ENCODE results near the gene BEND6. TPM values are rescaled to one million over a fixed set of nuclear protein-coding genes. Genes with fewer than 3 reads are reported as not detected.

BEND6 gene, protein sequence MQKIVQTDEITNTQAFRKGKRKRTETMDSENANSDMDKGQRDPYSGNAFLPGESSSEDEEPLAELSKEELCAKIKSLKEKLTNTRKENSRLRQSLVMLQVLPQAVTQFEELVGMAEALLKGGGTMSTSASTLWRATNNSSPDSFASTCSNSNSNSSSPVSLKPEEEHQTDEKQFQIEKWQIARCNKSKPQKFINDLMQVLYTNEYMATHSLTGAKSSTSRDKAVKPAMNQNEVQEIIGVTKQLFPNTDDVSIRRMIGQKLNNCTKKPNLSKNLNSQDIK
- total RNA-seq = under 1 TPM in 1 of 2 donors, not detected in 1; 0.53 TPM
- long read RNA-seq, partial matches to known transcripts = 0 of 2 reads
- long read RNA-seq, other reads (novel, unspliced or antisense) = 1 of 2 reads

- DNase-seq = peak; percentile 30 to 33
- intact Hi-C loops (cut with DNase I, micrococcal nuclease) = loop anchor here in 1 of 2 donors (10.0 kb wide), 1 partner anchor 50 kb away; no protein-coding TSS in a partner anchor
- ATAC-seq = peak; percentile 47
Measured at GRCh38 chr6:56954403-56955170, at the start of gene BEND6. Gene BEND6 (plus strand): TSS chr6:56955107. CDS start chr6:56981811, 26,704 bp downstream.

- ATAC-seq (no peak), DNase-seq (no peak)
- intact Hi-C loops (cut with DNase I, micrococcal nuclease) = loop anchor here (2.0 to 10.0 kb wide), 4 partner anchors 49 to 419 kb away; partner anchors contain the start of gene BEND6 (in 1 of the 2)
Measured at GRCh38 chr6:56905378-56905777, 49.5 kb upstream of the BEND6 start.

DNA sequence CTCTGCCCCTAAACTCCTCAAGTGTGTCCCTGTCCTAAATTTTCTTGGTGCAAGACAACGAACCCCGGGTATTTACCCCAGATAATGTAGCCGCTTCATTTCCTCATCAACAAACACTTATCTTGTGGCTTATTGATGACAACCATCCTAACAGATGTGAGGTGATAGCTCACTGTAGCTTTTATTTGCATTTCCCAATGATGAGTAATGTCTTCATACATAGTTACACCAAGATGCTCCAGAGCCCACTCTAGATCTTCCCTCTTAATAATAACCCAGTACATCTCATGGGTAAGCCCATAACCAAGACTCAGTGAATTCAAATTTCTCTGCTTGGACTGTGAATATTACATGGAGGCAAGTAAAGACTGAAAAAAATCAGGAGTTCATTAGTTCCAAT is 48.2 kb upstream of the BEND6 start:
- no peak for ATAC-seq
- intact Hi-C loops (cut with DNase I, micrococcal nuclease) = loop anchor here (10.0 kb wide), 2 partner anchors 48 to 418 kb away; partner anchors contain the start of gene BEND6 (in 1 of the 2)

GRCh38 chr6:56909115-56909907 is 45.6 kb upstream of the BEND6 start:
- DNase-seq (no peak), ATAC-seq (no peak)
- intact Hi-C loops (cut with DNase I, micrococcal nuclease) = loop anchor here (10.0 kb wide), 2 partner anchors 45 to 415 kb away; partner anchors contain the start of gene BEND6 (in 1 of the 2)

More for the DNA sequence above, 48.2 kb upstream of the BEND6 start:
- DNase-seq = no peak

- ATAC-seq = no peak
- intact Hi-C loops (cut with DNase I, micrococcal nuclease) = no loop called here
- no peak for DNase-seq
Measured at GRCh38 chr6:56911847-56912246, 43.1 kb upstream of the BEND6 start.

- DNase-seq (no peak), ATAC-seq (no peak)
- intact Hi-C loops (cut with DNase I, micrococcal nuclease) = no loop called here
Measured at GRCh38 chr6:56913285-56914074, 41.4 kb upstream of the BEND6 start.

GRCh38 chr6:56914798-56915658 is 39.9 kb upstream of the BEND6 start:
- no peak for ATAC-seq
- intact Hi-C loops (cut with DNase I, micrococcal nuclease) = no loop called here
- no peak for DNase-seq

GRCh38 chr6:56915832-56916231 is 39.1 kb upstream of the BEND6 start:
- intact Hi-C loops (cut with DNase I, micrococcal nuclease) = no loop called here
- DNase-seq = no peak

DNA sequence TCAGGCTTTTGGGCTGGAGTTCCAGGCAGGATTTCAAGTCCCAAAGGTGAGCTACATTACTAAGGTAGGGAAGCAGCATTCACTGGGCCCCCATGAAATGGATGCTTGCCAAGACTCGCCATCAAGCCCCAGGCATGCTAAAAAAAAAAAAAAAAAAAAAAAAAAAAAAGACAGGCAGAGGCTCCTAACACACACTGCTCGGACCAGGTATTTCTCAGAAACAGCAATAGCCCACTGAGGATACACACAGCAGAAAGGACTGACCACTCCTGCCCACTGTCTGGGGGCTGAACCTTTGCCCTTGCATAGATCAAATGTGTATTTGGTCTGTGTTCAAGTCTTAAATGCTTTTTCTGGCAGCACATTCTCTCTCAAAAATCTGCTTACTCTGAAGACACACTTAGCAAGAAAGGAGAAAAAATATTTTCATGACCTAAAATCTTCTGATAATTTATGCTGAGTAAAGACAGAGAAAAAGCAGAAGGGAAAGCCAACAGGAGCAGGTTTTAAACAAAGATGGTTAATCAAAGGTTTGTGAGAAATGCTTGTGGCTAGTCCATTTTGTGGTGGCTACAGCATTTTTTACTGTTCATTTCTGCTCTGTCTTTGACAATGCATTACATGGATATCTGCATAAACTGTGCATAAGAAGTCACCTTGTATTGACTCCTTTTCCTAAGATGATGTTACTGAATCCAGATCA is 37.9 kb upstream of the BEND6 start:
- ATAC-seq = no peak
- no peak for DNase-seq
- intact Hi-C loops (cut with DNase I, micrococcal nuclease) = no loop called here

More at GRCh38 chr6:56915832-56916231, 39.1 kb upstream of the BEND6 start:
- ATAC-seq = no peak

GRCh38 chr6:56922645-56923044 is 32.3 kb upstream of the BEND6 start:
- ATAC-seq (no peak), DNase-seq (no peak)
- intact Hi-C loops (cut with DNase I, micrococcal nuclease) = no loop called here

- intact Hi-C loops (cut with DNase I, micrococcal nuclease) = no loop called here
- no peak for ATAC-seq
- no peak for DNase-seq
Measured at GRCh38 chr6:56923565-56923964, 31.3 kb upstream of the BEND6 start.

DNA sequence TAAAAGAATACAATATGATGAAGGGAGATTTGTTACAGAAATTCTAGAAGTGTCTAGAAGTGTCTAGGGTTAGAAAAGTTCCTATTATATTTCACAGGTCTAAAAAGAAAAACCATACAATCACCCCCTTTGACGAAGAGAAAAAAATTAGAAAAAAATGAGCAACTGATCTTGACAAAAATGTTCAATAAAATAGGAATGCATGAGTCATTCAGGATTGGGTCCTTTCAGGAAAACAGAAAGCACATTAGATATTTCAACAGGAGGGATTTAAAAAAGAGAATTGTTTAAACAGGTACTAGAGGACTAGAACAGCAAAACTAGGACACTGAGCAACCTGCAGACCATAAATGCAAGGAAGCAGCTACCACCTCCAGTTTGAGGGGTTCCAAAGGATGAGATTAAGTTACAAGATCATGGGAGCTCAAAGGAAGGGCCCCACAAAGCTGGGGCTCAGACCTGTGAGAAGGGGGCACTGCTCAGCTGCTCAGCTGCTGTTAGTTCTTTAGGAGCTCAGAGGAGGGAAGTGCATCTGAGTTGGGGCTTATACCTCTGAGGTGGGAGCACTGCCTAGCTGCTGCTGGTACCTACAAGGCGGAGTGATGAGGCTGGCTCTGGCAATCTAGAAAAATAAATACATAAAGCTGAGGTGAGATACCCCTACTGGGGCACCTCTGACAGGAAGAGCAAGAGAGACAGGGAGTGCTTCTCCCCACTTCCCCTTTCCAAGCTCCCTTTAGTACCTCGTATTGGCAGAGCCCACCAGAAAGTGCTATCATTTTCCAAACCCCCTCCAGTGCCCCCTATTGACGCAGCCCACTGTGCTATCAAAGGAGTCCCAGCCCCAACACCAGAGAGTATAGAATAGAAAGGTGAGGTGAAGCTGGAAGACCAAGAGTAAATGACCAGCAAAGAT is 27.1 kb upstream of the BEND6 start:
- DNase-seq = no peak
- ATAC-seq = no peak
- intact Hi-C loops (cut with DNase I, micrococcal nuclease) = no loop called here

GRCh38 chr6:56930846-56931245 is 24.1 kb upstream of the BEND6 start:
- no peak for ATAC-seq
- intact Hi-C loops (cut with DNase I, micrococcal nuclease) = no loop called here
- DNase-seq = no peak

DNA sequence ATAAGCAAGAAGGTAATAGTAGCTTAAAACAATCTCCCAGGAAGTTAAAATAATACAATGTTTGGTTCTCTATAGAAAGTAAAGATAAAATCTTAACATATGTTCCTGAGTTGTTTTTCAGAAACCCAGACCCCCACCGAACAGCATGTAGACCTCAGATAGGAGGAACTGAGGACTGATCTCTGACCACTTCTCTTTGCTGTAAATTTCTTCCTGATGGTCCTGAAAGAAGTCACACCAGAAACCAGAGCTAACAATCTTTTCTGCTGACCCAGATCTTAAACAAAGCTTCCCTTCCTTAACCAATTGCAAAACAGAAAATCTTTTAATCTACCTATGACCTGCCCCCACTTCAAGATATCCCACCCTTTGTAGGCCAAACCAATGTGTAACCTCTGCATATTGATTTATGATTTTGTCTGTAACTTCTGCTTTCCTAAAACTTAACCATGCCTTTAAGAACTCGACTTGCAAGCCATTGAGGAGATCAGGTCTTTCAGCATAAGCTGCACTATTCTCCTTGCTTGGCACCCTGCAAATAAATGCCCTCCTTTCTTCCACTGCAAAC is 21.9 kb upstream of the BEND6 start:
- no peak for ATAC-seq

DNA sequence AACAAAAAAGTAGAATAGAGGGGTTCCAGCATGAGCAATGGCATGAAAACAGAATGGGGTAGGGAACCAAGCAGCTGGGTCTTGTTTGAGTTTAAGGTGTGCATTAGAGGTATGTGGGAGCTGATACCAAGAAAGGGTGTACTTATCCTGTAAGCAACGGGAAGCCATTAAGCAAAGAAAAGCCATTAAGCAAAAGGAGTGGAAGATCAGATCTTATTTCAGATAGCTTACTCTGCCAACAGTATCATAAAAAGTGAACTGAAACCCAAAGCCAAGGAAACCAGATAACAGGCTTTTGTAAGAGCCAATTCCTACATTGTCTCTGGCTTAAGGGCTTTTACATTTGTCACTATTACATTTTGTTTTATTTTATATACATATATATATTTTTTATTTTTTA is 21.3 kb upstream of the BEND6 start:
- no peak for DNase-seq
- intact Hi-C loops (cut with DNase I, micrococcal nuclease) = no loop called here
- ATAC-seq = no peak

More for the DNA sequence above, 21.9 kb upstream of the BEND6 start:
- no peak for DNase-seq
- intact Hi-C loops (cut with DNase I, micrococcal nuclease) = no loop called here
